Astrocyte (in vitro differentiated cells and primary cell): ENCODE data around the gene APOA1.

ENCODE experiments used
- EZH2 ChIP-seq: IDR thresholded peaks from 2 replicates; pipeline ENCODE4 v1.6.1; 2012; ENCODE audit warnings: mild to moderate bottlenecking, low read length, inconsistent platforms; ENCODE audit not compliant: insufficient read depth
- TF ChIP-seq, protein P1 (sequence below): IDR thresholded peaks from 2 replicates; pipeline ENCODE4 v1.5.1; 2011; ENCODE audit warnings: low read depth, mild to moderate bottlenecking, inconsistent platforms, low read length, moderate library complexity; ENCODE audit not compliant: insufficient read depth

DNA sequence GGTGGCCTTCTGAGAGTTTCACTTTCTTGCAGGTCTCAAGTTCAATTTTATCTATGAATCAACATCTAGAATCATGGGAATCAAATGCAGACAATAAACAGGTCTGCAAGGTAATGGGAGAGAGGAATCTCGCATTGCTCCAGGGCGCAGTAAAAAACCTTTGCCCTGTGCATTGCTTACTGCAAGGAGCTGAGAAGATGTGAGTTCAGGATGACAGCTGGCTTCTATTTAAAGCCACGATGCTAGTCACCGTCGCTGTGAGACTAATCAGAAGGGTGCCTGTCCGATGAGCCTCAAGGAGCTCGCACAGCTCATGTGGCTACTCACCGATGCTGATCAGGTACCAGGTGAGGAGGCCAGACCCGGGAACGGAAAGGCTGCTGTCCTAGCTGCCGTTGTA lies 30.2 kb upstream of the APOA1 start:
- TF ChIP-seq, protein P1, sequence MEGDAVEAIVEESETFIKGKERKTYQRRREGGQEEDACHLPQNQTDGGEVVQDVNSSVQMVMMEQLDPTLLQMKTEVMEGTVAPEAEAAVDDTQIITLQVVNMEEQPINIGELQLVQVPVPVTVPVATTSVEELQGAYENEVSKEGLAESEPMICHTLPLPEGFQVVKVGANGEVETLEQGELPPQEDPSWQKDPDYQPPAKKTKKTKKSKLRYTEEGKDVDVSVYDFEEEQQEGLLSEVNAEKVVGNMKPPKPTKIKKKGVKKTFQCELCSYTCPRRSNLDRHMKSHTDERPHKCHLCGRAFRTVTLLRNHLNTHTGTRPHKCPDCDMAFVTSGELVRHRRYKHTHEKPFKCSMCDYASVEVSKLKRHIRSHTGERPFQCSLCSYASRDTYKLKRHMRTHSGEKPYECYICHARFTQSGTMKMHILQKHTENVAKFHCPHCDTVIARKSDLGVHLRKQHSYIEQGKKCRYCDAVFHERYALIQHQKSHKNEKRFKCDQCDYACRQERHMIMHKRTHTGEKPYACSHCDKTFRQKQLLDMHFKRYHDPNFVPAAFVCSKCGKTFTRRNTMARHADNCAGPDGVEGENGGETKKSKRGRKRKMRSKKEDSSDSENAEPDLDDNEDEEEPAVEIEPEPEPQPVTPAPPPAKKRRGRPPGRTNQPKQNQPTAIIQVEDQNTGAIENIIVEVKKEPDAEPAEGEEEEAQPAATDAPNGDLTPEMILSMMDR: no peak
- no peak for TF ChIP-seq EZH2
